GM19397 (cell line): ENCODE measurements around the gene SH3TC1.
A peak's percentile ranks its signal among the peaks of the same experiment; 100 is the strongest.

ENCODE experiments used
- ATAC-seq: cut with Tn5 transposase; IDR thresholded peaks from one replicate; pipeline ENCODE4 v1.9.1; 2021; ENCODE audit warnings: mild to moderate bottlenecking, moderate library complexity; ENCODE audit not compliant: unreplicated experiment

SH3TC1 gene

GRCh38 chr4:8198906-8199593 is at the start of gene SH3TC1:
Gene SH3TC1, plus strand, starts transcription at chr4:8199290. Its CDS starts 5,905 bp downstream, at chr4:8205195.
- ATAC-seq = peak; percentile 87

- no peak for ATAC-seq
Measured at GRCh38 chr4:8149664-8150063, 49.4 kb upstream of the SH3TC1 start.

DNA sequence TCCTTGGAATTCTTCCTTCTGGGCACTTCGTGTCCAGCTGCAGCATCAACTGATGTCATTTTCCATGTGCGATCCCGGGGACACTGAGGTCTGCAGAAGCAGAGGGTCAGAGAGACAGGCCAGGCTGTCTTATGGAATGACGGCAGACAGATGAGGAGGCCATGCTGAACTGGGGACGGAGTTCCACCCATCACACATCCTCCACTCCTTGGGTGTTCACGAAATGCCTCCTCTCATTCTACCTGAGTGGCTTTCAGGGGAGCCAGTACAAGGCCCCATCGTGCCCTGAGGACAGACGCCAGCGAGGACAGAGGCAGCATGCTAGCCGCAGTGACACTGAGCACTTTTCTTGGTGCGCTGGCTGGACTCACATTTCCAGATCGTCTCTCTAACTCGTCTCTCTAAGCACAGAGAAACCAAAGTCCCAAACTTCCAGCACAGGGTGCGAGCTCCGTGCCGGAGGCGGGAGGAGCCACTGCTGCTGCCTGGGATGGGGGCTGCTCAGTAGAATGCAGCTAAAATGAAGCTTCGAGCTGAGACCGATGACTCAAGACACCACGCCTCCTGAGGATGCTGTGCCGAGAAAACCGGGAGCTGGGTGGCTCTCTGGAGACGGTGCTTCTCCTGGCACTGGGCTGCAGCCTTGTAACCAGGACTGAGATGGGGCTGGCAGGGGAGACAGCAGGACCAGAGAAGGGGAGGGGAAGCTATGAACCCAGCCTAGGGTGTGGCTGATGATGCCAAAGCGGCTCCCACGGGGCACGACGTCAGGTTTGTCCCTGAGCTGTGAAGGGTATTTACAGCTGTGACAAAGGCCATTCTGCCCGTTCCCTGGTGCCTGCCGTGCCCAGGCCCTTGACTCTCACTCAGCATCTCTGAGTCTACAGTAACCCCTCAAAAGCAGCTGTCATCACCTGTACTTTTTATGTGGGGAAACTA is 48.7 kb upstream of the SH3TC1 start:
- ATAC-seq = no peak

DNA sequence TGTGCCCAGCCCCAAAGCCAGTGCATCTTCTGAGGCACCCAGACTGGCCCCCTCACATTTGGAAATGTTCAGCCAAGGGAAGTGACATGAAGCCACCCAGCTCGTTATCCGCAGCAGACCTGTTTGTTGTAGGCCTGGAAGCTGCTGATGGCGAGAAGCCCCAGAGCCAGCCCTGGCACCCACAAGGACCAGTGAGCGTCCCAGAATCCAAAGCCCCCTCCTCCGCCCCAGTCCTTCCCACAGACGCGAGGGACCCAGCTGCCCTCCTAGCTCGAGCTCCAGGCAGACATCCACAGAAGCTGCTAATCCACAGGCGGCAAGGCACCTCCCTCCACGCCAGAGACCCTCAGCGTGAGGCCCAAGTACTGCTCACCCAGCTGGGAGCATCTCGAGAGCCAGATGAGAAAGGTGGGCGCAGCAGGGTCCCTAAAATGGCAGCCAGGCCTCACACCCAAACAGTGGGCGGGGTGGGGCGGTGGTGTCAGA is 47.9 kb upstream of the SH3TC1 start:
- ATAC-seq = no peak

DNA sequence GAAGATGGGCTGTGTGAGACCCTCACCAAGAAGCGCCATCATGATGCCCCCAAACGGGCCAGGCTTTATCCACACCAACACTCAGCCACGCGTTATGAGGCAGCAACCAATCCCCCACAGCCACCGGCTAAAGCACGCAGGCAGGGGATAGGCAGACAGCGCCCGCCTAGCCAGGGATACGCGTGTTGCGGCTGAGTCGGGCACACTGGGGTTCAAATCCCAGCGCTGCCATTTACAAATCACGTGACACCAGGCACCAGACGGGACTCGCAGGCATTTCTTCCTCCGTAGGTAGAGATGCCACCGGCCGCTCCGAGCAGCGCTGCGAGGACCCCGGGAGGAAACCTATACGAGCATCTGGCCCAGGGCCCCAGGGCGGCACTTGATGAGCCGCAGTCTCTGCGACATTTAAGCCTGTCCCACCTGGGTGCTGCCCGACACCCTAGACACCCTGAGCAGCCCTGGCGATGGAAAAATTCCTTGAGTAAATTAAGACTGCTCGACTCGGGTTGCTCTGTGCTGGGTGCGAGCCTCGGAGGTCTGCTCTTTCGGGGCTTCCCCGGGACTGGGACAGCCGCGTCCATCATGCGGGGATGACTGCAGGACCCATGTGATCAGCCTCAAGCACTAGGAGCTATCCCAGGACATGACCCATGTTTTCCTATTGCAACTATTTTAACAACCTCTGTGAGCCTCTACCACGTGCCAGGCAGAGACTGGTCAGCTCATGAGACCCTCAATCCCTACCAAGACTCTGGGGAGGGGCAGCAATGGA is 46.8 kb upstream of the SH3TC1 start:
- no peak for ATAC-seq

- no peak for ATAC-seq
Measured at GRCh38 chr4:8152865-8153257, 46.2 kb upstream of the SH3TC1 start.

DNA sequence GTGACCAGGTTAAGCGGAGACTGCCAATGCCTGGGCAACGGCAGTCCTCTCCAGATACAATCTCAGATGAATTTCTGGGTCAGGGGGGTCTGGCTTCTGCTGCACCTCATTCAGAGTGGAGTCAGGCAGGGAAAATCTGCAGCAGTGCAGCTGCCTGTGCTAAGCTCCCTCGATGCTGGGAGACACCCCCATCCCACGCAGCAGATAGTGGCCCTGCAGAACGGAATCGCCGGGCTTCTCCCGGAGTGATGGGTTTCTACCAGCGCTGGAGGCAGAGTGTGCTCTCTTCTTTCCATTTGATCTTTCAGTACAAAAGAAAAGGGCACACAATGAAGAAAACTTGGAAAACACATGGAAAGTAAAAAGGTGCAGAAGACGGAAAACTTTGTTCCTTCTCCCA is 45.6 kb upstream of the SH3TC1 start:
- no peak for ATAC-seq

- no peak for ATAC-seq
Measured at GRCh38 chr4:8155048-8155447, 44.0 kb upstream of the SH3TC1 start.

GRCh38 chr4:8155660-8156421 is 43.2 kb upstream of the SH3TC1 start:
- ATAC-seq = no peak

DNA sequence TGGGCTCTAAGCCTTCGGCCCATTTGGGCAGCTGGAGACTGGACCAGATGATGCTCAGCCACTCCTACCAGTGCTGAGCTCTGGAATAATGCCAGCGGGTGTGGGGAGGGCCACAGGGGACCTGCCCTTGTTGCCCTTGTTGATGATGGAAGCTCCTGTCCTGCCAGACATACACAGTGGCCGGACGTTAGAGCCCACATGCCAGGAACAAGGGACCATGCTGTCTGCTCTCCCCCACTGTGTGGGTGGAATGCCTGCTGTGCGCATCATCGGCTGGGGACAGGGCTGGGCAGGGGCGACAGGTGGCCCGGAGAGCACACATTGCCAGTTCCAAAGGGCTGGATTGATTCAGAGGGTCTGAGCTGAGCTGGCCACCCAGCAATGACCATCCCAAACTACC is 42.5 kb upstream of the SH3TC1 start:
- ATAC-seq = no peak

DNA sequence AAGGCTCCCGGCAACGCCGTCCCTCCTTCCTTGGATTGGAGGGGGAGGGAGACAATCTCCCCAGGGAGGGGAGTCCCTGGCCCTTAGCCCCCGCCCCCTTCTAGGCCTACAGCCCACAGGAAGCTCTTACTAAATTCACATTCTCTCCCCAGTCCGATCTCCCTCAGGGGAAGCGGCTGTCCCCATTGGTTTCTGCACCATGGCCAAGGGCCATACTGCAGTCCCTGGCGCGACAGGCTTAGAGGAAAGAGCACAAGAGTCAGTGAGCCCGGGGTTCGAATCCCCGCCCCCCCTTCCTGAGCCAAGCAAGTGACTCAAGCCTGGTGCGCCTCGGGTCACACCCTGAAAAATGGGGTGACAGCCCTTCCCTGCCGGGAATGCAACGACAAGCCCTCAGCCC is 41.6 kb upstream of the SH3TC1 start:
- ATAC-seq = no peak

DNA sequence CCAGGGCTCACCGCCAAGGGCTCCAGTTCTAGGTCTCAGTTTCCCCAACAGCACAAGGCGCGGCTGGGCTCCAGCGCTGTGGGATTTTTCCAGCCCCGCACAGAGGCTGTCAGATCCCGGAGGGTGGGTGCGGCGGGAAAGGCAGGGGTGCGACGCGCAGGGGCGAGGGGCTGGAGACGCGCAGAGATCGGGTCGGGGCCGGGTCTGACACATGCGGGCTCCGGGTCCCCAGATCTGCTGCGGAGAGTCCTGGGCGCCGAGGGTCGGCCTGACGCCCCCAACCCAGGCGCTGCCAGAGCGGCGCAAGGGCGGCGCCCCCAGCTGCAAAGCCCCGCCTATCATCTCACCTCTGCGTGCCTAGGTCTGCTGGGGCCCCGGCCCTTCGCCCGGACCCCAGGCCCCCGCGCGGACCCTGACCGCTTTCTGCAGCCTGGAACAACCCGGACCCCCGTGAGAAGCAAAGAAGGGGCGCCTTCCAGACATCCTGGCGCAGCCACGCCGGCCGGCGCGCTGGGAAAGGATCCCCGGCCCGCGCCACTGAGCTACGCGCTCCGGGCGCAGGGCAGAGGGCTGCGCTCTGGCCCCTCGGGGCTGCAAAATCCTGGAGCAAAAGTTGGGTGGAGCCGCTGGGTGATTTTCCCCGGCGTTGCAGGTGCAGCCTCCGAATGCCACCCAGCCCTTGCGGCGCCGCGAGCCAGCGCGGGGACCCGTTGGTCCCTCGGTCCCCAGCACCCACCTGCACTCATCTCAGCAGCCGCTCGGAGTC is 41.0 kb upstream of the SH3TC1 start:
- ATAC-seq = no peak

DNA sequence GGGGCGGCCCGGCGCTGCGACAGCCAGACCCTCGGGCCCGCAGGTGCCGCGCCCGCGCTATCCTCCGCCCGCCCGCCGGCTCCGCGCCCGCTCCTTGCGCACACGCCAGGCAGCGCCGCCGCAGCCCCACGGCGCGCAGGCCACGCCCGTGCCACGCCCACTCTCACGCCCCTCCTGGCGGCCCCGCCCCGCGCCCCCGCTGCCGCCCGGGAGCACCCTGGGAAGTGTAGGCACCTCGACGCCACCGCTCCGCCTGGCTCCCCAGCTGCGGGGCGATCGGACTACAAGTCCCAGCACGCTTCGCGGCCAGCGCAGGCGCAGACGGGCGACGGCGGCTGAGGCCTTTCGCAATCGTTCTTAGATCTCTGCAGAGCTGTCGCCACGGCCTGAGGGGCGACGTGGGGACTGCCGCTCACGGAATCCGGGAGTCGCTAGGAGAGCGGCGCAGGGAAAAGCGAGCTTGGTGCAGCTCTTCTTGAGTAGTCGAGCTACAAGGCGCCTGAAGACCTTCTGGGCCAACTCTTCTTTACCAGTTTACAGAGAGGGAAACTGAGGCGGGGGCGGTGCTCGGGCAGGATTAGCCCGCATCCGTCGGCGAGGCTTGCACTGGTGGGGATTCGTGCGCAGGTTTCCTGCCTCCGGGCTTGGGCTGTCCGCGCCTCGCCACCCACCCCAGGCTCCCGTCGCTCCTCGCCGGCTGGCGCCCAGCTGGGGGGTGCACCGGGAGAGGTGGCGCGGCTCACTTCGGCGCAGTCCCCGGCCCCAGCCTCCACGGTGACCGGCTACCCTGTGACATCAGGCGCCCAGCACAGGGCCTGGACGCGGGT is 40.2 kb upstream of the SH3TC1 start, which contains the start of gene ABLIM2:
Gene ABLIM2 (minus strand): TSS at position 104 of the 827 bp plus-strand sequence. CDS start 124 bp downstream, outside the sequence.
- peak; percentile 97 for ATAC-seq

DNA sequence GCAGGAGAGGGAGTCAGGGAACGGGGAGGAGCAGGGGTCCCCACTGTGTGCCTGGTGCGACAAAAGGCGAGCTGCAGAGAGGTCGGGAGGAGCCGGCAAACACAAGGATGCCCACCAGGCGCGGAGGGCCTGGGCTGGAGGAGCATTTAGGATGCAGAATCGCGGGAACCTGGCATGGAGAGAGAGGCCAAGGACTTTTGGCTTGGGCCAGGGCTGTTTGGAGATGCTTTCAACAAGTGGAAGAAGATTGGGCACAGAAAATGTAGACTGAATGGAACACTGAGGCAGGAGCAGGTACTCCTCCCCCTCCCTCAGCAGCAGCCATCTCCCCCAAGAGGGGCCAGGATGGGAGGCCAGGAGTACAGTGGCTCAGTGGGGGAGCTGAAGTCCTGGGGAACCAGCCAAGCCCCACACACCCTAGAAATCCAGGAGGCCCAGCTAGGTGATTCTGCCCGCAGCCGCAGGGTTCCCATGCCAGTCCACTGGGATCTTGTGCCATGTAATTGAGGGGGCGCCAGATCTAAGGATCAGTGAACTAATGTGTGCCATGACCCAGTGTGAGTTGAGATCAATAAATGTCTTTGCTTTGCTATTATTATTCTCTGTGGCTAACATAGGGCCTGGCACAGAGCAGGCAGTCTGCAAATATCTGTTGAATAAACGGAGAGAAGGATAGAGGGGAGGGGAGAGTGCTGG is 39.4 kb upstream of the SH3TC1 start:
- no peak for ATAC-seq

- no peak for ATAC-seq
Measured at GRCh38 chr4:8160233-8160560, 38.9 kb upstream of the SH3TC1 start.

GRCh38 chr4:8160572-8160971 is 38.5 kb upstream of the SH3TC1 start:
- ATAC-seq = no peak

GRCh38 chr4:8162625-8163024 is 36.5 kb upstream of the SH3TC1 start:
- ATAC-seq = no peak

DNA sequence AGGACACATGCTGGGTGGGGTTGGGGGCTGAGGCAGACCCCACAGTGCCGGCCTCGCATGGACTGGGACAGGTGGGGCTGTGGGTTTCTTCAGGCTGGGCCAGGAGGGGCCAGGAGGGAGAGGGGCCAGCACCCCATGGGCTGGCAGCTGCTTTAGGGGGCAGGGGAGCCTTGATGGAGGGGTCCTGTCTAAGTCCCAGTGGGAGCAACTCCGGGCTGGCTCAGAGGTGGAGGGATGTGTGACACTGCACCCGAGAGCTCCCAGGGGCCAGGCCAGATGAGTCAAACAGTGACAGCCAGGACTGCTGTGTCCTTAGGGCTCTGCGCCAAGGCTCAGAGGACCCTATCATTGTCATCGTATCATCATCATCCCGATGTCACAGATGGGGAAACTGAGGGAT is 36.1 kb upstream of the SH3TC1 start:
- no peak for ATAC-seq
